Cardiac muscle cell (in vitro differentiated cells and primary cell): ENCODE data around the gene ABR. TPM values are rescaled to one million over a fixed set of nuclear protein-coding genes. Genes with fewer than 3 reads are reported as not detected.
"Not testable (repeated sequence)": the region's sequence is repeated elsewhere in the genome, so short reads cannot be mapped to it uniquely, and the experiment has no call there.

Experiments used
- DNase-seq, 2 donors: peaks; one replicate each; pipeline versions ENCODE4 v3.0.0 to v3.0.0-alpha.2; 2010 to 2017; ENCODE audit warnings: low read depth in 1 of 2, low spot score in 1 of 2
- H3K27ac ChIP-seq: fragments of 200-600 bp; sonication (generic); 2 replicates; pipeline ENCODE4 v1.5.1; 2016
- H3K27me3 ChIP-seq: fragments of 200-600 bp; sonication (generic); 2 replicates; pipeline ENCODE4 v1.6.0; 2016; ENCODE audit warnings: control low read depth
- H3K36me3 ChIP-seq: fragments of 200-600 bp; sonication (generic); 2 replicates; pipeline ENCODE4 v1.5.1; 2016; ENCODE audit warnings: control low read depth
- H3K4me1 ChIP-seq: fragments of 200-600 bp; sonication (generic); 2 replicates; pipeline ENCODE4 v1.8.1; 2017; ENCODE audit warnings: low read depth, mild to moderate bottlenecking, mixed run types
- H3K4me3 ChIP-seq: fragments of 200-600 bp; sonication (generic); 2 replicates; pipeline ENCODE4 v1.5.1; 2016; ENCODE audit warnings: mild to moderate bottlenecking
- H3K9me3 ChIP-seq: fragments of 200-600 bp; sonication (generic); 2 replicates; pipeline ENCODE4 v1.5.1; 2017; ENCODE audit warnings: low read depth, mild to moderate bottlenecking, control low read depth
- polyA plus RNA-seq: library from polyadenylated mRNA; unstranded; fragments of >200 nt; fragmentation: Nextera tagmentation; extraction: Ambion mirVana; gene quantifications from 2 replicates; pipeline ENCODE4 v1.2.1, GENCODE V29; 2016
- total RNA-seq: library from RNA; depleted of rRNA; stranded (reverse); fragments of >200 nt; gene quantifications from 2 replicates; pipeline ENCODE4 v1.2.3, GENCODE V29; 2016
- TF ChIP-seq, protein P1 (sequence below): IDR thresholded peaks from 2 replicates; pipeline ENCODE4 v1.5.1; 2012; ENCODE audit warnings: low read depth, mild to moderate bottlenecking, low read length

ABR gene
- total and polyA plus RNA-seq, 2 experiments from 2014 or later = 23.5 to 67.5 TPM

DNA sequence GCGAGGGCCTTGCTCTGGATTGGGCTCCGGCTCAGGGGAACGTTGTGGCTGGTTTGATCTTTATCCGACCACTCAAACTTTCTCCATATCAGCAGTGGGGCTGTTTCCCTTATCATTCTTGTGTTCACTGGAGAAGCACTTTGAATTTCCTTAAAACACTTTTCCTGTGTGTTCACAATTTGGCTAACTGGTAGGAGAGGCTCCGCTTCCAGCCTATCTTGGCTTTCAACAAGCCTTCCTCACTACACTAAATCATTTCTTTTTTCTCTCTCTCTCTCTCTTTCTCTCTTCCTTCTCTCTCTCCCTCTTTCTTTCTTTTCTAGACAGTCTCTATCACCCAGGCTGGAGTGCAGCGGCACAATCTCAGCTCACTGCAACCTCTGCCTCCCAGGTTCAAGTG is 43.0 kb downstream of the ABR start:
- no peaks in the 10 kb centered on the region for H3K36me3 ChIP-seq
- TF ChIP-seq, protein P1, sequence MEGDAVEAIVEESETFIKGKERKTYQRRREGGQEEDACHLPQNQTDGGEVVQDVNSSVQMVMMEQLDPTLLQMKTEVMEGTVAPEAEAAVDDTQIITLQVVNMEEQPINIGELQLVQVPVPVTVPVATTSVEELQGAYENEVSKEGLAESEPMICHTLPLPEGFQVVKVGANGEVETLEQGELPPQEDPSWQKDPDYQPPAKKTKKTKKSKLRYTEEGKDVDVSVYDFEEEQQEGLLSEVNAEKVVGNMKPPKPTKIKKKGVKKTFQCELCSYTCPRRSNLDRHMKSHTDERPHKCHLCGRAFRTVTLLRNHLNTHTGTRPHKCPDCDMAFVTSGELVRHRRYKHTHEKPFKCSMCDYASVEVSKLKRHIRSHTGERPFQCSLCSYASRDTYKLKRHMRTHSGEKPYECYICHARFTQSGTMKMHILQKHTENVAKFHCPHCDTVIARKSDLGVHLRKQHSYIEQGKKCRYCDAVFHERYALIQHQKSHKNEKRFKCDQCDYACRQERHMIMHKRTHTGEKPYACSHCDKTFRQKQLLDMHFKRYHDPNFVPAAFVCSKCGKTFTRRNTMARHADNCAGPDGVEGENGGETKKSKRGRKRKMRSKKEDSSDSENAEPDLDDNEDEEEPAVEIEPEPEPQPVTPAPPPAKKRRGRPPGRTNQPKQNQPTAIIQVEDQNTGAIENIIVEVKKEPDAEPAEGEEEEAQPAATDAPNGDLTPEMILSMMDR = no peak

DNA sequence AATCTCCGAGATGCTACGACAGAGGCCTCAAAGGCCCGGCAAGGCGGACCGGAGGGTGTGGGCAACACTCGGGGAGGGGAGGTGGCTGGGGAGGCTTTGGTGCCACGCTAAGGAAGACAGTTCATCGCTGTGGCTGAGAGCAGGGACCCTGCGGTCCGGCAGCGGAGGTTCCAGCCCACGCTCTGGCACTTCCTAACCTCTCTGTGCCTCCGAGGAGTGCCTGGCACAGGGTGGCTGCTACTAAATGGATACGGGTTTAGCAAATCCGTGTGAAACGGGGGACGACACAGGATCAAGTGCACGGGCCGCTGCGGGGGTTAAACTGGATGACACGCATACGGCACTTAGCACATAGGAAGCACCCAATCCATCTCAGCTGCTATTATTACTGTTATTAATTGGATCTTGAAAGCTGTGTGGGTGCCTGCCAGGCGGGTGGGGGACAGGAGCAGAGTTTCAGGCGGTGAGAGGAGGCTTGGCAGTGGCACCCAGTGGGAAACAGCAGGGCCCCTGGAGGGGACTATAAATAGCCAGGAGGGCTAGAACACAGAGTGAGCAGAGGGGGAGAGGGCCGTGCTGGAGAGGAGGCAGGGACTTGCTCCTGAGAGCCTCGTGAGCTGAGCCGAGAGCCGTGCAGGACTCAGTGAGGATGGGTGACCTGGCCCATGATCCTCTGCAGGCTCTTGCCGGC is 45.0 kb downstream of the ABR start:
- Histone ChIP-seq H3K36me3 (no peaks in the 10 kb centered on the region), H3K4me3 (no peak overlapping the region), H3K9me3 (no peaks in the 10 kb centered on the region), H3K27me3 (no peaks in the 10 kb centered on the region), H3K4me1 (peaks cover 30% of the 10 kb centered on the region), H3K27ac (peak overlapping the region; percentile 72)
- peak in 1 of 2 donors; percentile 86 for DNase-seq
- TF ChIP-seq, protein P1 = no peak

More for the DNA sequence above, 43.0 kb downstream of the ABR start:
- Histone ChIP-seq H3K4me1 (peaks cover 30% of the 10 kb centered on the region), H3K27me3 (no peaks in the 10 kb centered on the region), H3K4me3 (no peak overlapping the region), H3K27ac (peak overlapping the region; percentile 93), H3K9me3 (no peaks in the 10 kb centered on the region)
- DNase-seq = no peak

DNA sequence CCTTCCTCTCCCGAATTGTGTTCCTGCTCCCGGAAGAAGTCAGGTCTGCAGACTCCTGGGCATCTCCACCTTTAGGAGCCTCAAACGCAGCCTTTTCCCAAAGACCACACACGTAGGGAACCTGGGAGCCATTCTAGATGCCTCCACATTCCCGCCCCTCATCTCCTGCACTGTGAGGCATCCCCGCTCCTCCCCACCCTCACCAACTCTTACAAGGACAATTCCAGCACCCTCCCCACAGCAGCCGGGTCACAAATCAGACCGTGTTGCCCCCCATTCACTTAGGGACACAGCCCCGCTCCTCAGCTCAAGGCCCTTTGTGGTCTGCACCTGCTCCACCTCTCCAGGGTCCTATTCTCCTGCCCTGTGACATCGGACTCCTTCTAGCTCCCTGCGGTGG is 49.6 kb downstream of the ABR start:
- DNase-seq = no peak
- H3K4me1 ChIP-seq = peaks cover 9% of the 10 kb centered on the region
- no peaks in the 10 kb centered on the region for H3K36me3 ChIP-seq

DNA sequence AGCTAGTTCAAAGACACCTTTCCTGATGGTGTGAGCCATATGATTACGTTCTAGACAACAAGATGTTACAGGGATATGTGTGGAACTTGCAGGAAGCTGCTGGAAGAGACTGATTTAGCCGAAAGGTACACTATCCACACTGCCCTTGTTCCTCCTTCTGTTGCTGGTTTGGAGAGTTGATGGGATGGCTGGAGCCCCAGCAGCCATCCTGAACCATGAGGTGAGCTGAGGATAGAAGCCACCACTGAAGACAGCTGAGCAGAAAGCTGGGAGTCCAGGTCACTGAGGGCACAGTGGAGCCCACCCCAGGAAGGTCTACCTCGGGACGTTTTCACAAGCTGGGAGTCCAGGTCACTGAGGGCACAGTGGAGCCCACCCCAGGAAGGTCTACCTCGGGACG is 51.3 kb downstream of the ABR start:
- not testable (repeated sequence) for DNase-seq, H3K36me3 ChIP-seq

More for the DNA sequence above, 49.6 kb downstream of the ABR start:
- TF ChIP-seq, protein P1 = no peak
- H3K4me3 ChIP-seq = no peak overlapping the region
- H3K27ac ChIP-seq = no peak overlapping the region
- H3K27me3 ChIP-seq = no peaks in the 10 kb centered on the region
- no peaks in the 10 kb centered on the region for H3K9me3 ChIP-seq

DNA sequence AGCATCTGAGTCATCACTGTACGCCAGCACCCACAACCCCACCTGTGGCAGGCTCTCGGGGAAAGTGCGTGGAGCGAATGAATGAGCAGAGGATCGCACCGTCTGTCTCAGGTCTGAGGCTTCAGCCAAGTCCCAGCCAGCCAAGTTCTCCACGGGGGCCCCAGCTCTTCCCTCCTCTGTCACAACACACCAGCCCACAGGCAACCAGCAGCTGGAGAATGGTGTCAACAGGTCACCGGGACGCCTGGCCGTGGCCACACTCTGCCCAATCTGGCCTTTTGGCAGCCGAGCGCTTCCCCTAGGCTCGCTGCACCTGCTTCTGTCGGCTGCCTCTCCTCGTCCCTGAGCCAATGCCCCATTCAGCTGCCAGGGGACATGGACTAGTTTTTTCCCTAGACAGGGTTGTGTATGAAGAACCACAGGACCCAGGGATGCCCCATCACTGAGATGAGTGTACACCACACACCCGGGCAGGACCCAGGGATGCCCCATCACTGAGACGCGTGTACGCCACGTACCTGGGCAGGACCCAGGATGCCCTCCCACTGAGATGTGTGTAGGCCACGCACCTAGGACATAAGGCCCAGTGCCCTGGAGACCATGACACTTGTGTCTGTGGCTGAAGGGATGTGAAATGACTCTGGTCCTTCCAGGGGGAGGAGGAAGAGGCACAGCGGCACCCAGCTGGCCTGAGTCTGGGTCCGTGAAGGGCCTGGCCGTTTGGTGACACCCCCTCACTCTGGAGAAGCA is 52.8 kb downstream of the ABR start:
- no peaks in the 10 kb centered on the region for H3K27me3 ChIP-seq
- H3K27ac ChIP-seq = no peak overlapping the region
- TF ChIP-seq, protein P1 = no peak
- no peak for DNase-seq
- H3K4me3 ChIP-seq = no peak overlapping the region
- H3K9me3 ChIP-seq = no peaks in the 10 kb centered on the region
- H3K36me3 ChIP-seq = no peaks in the 10 kb centered on the region
- peaks cover 13% of the 10 kb centered on the region for H3K4me1 ChIP-seq

More for the DNA sequence above, 51.3 kb downstream of the ABR start:
- H3K27me3 ChIP-seq, H3K4me3 ChIP-seq, H3K27ac ChIP-seq, H3K9me3 ChIP-seq, H3K4me1 ChIP-seq: not testable (repeated sequence)

DNA sequence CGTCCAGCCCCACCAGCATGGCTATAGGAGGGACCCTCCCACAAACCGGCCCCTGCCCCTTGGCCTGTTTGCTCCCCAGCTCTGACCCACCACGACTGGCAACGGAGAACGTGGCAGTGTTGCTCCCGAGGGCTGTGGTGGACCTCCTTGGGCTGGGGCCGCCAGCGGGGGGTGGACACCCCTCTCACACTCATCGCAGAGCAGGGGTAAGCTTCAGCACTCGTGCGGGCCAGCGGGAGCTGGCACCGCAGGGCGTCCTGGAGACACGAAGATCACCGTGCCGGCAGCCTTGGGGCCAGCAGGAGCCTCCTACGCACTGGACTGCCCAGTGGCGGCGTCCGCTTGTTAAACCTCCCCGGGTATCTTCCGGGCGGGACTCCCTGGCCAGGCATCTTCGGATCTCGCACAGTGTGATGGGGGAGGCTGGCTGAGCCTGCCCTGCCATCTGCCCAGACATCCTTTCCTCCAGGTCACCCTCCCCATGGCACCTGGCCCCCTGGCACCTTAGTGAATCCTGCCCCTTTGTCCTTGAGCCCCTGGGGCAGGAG is 53.5 kb downstream of the ABR start:
- H3K36me3 ChIP-seq = no peaks in the 10 kb centered on the region
- H3K27ac ChIP-seq = no peak overlapping the region
- TF ChIP-seq, protein P1 = no peak
- H3K27me3 ChIP-seq = no peaks in the 10 kb centered on the region
- DNase-seq = no peak
- H3K4me1 ChIP-seq = peaks cover 13% of the 10 kb centered on the region
- H3K4me3 ChIP-seq = no peak overlapping the region
- H3K9me3 ChIP-seq = no peaks in the 10 kb centered on the region
